NCI-H748 treated with DMSO at 0.1 percent for 48 hours (cell line): ENCODE data around the gene CLDND2.

Source experiments
- DNase-seq: peaks from one replicate; lab custom pipeline; 2025; lab: John Stamatoyannopoulos, UW

CLDND2 gene

DNA sequence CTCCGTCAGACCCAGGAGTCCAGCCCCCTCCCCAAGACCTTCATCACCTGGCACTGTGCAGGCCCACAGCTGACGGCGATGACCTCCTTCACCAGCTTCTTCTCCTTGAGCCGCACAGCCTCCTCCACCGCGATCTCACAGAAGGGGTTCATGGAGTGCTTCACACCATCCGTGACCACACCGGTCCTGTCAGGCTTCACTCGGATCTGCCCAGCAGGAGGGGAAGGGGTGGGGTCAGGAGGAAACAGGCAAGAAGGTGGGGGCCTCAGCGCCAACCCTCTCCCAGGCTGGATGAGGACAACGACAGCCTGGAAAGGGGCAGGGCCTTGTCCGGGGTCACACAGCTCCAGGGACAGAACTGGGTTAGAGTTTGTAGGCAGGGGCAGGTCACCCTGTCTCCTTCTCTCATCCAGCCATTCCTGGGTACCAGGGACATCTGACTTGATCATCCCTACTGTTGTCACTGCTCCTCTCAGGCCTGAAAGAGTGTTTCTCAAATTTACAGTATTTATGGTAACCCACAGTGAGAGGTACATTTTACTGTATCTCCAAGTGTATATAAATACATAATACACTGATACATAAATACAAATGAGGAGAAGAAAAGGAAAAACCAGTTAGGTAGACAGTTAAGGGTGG, 14.6 kb downstream of the CLDND2 start:
- no peak for DNase-seq

GRCh38 chr19:51352783-51353360, 15.9 kb downstream of the CLDND2 start:
- no peak for DNase-seq

- DNase-seq: no peak
Observed at GRCh38 chr19:51351266-51351990, 17.4 kb downstream of the CLDND2 start.

GRCh38 chr19:51347209-51347928, 21.4 kb downstream of the CLDND2 start:
- DNase-seq: no peak

DNA sequence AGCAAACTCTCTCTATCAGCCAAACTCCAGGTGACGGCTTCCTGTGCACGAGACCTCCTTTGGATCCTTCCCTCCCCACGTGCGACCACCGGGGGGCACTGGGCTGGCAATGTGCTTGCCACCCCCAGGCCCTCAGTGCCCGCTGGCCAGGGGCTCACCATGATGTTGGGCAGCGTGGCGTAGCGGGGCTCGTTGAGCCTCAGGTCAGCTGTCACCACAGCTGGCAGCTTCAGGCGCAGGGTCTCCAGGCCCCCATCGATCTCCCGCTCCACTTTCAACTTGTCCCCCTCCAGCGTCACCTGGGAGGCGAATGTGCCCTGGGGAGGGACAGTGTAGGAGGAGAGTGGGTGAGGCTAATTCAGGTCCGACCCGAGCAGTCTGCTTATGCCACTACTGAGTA, 22.1 kb downstream of the CLDND2 start:
- no peak for DNase-seq

DNA sequence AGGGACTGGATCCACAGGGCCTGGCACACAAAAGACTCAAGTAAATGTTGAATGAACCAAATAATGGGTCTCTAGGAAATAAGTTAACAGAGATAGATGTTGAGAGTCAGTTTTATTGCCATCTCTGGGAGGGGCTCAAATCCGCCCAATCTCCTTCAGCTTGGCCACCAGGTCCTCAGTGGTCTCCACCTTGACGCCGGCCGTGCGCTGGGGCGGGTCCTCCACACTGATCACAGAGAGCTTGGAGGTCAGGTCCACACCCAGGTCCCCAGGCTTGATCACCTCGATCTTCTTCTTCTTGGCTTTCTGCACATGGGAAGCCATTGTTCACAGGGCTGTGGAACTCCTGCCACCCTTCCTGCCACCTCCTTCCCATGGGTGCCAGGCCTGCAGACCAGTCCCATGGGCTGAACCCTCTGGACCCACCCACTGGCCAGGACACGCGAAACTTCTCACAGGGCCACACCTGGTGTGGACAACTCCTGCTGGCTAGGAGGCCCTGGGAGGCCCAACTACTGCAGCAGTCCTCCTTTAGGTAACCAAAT, 23.7 kb downstream of the CLDND2 start:
- DNase-seq: no peak

- DNase-seq: no peak
Observed at GRCh38 chr19:51342631-51343569, 25.9 kb downstream of the CLDND2 start.

DNA sequence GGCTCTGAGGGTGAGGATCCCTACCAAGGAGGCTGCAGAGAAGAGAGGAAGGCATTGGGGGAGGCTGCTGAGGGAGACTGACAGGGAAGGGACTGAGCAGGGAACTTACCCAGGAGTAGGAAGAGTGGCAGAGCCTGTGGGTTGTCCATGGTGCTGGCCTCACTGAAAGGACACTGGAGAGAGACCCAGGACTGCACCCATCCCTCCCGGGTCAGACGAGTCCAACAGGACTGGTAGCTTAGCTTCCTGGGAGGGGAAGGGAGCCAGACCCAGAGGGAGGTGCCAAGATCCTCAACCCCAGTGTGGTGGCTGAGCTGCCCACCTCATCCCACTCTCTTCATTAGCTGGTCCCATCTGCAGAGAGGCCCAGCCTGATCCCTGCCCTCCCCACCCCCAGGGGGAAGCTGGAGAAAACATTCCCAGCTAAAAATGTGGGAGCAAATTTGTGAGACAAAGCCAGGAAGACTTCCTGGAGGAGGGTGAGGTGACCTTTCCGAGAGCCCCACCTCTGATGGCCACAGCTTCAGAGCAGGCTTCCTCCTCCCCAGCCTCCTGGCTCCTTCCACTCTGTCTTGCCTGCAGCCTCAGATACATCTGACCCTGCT, 26.7 kb downstream of the CLDND2 start, which contains the start of gene VSIG10L:
Gene VSIG10L, minus strand, starts transcription at position 164 of the 605 bp plus-strand sequence. Its CDS starts 15 bp downstream, at position 149.
- no peak for DNase-seq

- no peak for DNase-seq
Observed at GRCh38 chr19:51341066-51341465, 27.7 kb downstream of the CLDND2 start.

GRCh38 chr19:51339687-51340656, 28.8 kb downstream of the CLDND2 start:
- DNase-seq: no peak

DNA sequence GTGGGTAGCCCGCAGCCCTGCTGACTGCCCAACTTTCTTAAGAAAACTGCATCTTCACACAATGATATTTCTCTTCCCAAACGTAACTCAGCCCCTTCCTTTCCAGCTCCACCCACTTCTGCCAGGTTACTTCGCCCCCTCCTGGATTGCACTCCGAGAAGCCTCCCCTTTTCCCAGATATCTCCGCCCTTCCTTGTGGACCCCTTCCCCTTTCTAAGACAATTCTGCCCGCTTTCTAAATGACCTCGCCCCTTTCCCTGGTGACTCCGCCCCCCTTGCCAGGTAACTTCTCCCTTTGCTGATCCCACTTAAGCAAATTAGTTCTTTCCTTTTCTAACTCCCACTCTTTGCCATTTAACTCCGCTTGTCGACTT, 29.5 kb downstream of the CLDND2 start:
- no peak for DNase-seq

DNA sequence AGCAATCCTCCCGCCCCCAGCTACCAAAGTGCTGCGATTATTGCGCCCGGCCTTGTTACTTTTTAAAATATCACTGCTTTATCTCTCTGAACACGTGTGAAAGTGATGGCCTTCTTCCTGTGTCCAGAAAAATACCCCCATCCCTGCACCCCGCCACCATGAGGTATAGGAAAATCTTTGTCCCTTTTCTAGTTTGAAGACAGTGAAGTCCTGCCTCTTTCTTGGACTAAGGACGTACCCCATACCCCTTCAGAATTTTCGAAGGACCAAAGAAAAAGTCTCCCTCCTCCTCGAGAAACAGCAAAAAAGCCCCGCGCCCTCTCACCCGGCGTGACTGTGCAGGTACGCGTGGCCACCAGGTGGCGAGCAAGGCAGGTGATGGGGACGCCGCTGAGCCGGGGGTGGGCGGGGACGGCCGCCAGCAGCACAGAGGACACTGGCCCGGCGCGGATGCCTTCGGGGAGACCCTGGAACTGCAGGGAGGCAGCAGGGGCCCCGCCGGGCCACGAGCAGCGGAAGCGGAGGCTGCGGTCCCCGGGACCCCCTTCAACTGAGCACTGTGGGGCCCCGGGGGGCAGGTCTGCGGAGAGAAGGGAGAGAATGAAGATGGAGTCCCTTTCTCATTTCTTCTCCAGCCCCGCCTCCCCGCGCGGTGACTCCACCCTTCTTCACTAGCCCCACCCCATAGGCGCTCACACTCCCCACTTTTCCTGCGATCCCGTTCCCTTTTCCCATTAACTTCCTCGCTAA, 30.1 kb downstream of the CLDND2 start:
- peak; percentile 63 for DNase-seq

DNA sequence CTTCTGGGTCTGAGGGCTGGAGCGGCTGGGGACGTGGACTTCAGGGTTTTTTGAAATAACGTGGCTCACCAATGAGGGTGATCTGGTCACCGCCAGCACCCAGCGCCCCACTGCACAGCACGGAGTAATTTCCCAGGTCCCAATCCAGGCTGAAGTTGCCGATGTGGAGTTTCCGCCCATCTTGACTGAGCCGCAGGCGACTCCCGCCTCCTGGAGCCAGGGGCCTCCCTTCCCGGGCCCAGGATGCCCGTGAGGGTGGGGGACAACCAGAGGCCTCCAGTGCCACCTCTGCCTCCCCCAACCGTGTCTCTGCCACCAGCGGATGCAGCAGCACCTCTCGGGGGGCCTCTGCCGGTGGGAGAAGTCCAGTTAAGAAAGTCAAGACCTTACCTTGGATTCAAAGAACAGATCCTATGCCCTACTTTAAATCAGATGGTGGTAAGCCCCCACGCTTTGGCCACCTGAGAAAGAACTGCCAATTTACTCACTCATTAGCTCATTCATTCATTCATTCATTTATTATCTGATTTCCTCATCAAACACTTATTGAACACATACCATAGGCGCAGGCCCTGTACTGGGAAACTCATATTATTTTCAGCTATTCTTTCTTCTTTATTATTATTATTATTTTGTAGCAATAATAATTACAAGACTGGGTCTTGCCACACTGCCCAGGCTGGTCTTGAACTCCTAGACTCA, 30.8 kb downstream of the CLDND2 start:
- DNase-seq: no peak

GRCh38 chr19:51337141-51337860, 31.5 kb downstream of the CLDND2 start:
- no peak for DNase-seq

- DNase-seq: no peak
Observed at GRCh38 chr19:51333836-51334460, 34.9 kb downstream of the CLDND2 start.

DNA sequence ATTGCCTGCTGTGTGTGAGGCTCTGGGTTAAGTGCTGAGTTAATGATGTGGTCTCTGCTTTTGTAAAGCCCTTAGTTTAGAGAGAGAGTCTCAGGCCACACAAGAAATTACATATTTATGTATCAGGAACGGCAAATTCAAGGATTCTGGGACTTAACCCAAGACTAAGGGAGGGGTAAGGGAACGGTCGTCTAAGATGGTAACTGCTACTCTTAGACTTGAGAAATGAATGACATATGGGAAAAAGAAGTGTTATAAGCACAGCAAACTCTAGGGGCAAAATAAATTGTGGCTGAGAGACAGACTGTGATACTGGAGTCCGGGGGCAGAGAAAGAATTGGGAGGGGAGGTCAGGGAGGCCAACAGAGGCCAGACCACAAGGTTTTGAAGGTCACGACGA, 37.1 kb downstream of the CLDND2 start:
- DNase-seq: no peak

DNA sequence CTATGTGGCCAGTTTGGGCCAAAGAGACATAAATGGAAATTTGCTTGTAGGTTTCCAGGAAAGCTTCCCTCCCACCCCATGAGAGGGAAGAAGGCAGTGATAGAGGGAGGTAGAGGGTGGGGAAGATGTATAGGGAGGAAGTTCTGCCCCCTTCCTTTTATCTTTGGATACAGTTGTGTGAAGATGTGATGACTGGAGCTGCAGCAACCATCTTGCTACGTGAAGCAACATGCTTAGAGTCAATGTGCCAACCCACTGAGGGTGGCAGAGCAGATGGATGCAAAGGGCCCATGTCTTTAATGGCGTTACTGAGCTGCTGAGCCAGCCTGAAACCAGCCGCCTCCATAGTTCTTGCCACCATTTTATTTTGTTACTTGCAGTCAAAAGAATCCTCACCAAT, 37.6 kb downstream of the CLDND2 start:
- DNase-seq: no peak
